ENCODE results near the gene AP3S1.

The AP3S1 gene

DNA sequence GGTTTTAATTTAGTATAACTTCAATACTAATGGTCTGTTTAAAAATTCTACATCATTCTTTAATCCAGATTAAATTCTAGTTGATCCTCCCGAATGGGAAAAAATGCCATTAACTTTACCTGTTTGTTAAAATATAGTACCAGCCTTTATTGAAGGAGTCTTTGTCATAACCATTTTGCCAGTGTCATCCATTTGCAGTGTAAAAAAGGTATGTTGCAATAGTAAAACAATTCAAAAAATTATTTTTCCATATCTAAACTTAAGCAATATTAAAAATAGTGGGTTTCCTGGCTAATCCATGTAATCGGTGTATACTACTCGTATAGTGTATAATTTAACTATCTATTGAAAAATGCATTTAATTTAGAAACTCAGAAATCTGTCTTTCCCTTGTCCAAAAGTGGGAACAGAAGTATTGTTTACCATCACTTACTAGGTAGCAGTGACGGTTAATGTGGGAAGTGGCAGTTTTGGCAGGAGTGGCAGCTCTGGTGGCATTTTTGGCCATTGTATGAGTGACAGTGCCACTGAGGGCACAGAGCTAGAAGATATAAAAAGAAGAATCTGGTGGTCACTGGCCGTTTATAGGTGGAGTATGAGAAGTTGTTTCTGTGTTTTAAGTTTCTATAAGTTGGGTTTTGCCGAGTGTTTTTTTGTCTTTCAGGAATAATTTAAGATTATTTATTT lies 1.9 kb downstream of the AP3S1 start:
- H4K20me1 ChIP-seq, result peaks cover 84% of the 10 kb centered on the region
- H3K27ac ChIP-seq, result no peak overlapping the region
- no peaks in the 10 kb centered on the region for H3K36me3 ChIP-seq
- H3K9me3 ChIP-seq, result no peaks in the 10 kb centered on the region
- peak overlapping the region; percentile 81 for H3K4me2 ChIP-seq
- peaks cover 46% of the 10 kb centered on the region for H3K4me1 ChIP-seq
- peak overlapping the region; percentile 89; the same call in 1 of the 2 replicates for H3K9ac ChIP-seq
- H3K27me3 ChIP-seq, result no peaks in the 10 kb centered on the region
- no peak for TF ChIP-seq Cebpa-rat (IDR thresholded peaks at IDR 0.05)
- peak overlapping the region; percentile 85 for H3K4me3 ChIP-seq

DNA sequence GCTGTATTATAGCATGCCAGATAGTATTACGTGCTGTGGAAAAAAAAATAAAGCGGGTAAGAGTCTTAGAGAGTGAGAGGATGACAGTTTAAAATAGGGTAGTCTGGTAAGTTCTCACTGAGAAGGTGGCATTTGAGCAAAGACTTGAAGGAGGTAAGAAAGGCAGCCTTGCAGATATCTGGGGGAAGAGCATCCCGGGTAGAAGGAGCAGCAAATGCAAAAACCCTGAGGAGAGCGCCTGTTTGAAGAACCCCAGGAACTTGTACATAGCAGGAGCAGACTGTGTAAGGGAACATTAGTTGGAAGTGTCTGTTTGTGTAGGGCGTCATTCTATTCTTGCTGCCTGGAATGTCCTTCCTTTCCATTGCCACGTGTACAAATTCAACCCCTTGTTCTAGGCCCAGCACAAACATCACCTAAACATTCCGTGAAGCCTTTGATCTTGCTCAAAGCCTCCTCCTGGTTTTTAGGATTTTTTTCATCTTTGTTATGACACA lies 2.6 kb downstream of the AP3S1 start:
- no peak for TF ChIP-seq Cebpa-rat (IDR thresholded peaks at IDR 0.05)
- Histone ChIP-seq H3K4me1 (peaks cover 38% of the 10 kb centered on the region), H3K9me3 (no peaks in the 10 kb centered on the region), H3K4me2 (peak overlapping the region; percentile 81), H3K4me3 (no peak overlapping the region), H3K36me3 (no peaks in the 10 kb centered on the region), H4K20me1 (peaks cover 84% of the 10 kb centered on the region), H3K27me3 (no peaks in the 10 kb centered on the region), H3K9ac (no peak overlapping the region), H3K27ac (no peak overlapping the region)

- H3K4me1 ChIP-seq, result peaks cover 25% of the 10 kb centered on the region
- no peak overlapping the region for H3K27ac ChIP-seq
- no peak overlapping the region for H3K9ac ChIP-seq
- no peak for TF ChIP-seq Cebpa-rat (IDR thresholded peaks at IDR 0.05)
- no peak overlapping the region for H3K4me2 ChIP-seq
- peaks cover 87% of the 10 kb centered on the region for H4K20me1 ChIP-seq
- H3K9me3 ChIP-seq, result no peaks in the 10 kb centered on the region
- H3K27me3 ChIP-seq, result no peaks in the 10 kb centered on the region
- no peaks in the 10 kb centered on the region for H3K36me3 ChIP-seq
- H3K4me3 ChIP-seq, result no peak overlapping the region
Observed at GRCh38 chr5:115847290-115847689, 5.6 kb downstream of the AP3S1 start.

DNA sequence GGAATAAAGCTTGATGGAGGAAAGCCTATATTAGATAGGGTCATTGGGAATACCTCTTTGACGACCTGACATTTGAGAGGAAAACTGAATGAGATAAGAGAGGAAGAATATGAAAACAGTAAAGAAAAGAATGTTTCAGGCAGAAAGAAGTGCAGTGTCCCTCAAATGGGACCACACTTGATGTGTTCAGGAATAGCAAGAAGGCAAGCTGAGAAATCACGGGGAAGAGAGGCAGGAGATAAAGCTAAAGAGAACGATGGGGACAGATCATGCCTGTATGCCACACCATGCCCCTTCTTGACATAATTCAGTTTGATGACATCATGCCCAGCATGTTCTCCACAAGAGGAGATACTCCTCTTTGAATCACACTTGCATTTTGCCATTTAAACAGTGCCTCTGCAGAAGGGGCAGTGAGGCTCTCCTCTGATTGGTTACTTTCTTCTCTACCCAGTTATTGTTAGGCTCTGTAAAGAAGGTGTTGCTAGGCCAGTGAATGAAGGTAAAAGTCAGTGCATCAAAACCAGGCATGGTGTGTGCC lies 7.6 kb downstream of the AP3S1 start:
- H3K36me3 ChIP-seq, result peaks cover 4% of the 10 kb centered on the region; the same call in 1 of the 2 replicates
- H3K4me2 ChIP-seq, result no peak overlapping the region
- peaks cover 11% of the 10 kb centered on the region for H3K9me3 ChIP-seq
- no peak overlapping the region for H3K27ac ChIP-seq
- peaks cover 67% of the 10 kb centered on the region for H4K20me1 ChIP-seq
- no peak overlapping the region for H3K4me3 ChIP-seq
- no peak for TF ChIP-seq Cebpa-rat (IDR thresholded peaks at IDR 0.05)
- no peaks in the 10 kb centered on the region for H3K27me3 ChIP-seq
- peaks cover 9% of the 10 kb centered on the region for H3K4me1 ChIP-seq
- H3K9ac ChIP-seq, result no peak overlapping the region

DNA sequence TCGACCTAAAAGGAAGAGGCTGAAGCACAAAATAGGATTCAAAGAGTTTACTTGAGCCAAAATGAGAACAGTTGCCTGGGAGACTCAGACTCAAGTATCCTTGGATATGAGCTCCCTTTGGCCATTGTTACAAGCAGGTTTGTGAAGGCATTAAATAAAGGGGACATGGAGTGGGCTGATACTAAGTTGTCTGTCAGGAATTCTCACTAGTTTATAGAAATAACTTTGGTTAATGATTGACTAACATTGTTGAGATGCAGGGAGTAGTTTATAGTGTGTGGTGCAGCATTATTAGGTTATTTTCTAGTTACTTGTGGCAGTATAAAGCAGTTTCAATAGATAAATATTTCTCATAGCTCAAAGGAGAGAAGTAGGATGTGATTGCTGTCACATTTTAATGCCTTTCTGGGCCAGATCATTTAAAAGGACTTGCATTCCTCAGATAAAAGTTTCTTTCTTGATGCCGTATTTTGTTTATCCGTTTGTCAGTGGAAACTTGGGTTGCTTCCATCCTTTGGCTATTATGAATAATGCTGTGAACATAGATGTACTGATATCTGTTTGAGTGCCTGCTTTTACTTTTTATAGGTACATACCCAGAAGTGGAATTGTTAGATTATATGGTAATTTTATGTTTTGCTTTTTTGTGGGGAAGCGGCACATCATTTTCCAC lies 9.1 kb downstream of the AP3S1 start:
- Histone ChIP-seq H4K20me1 (peaks cover 58% of the 10 kb centered on the region), H3K4me3 (no peak overlapping the region), H3K36me3 (peaks cover 4% of the 10 kb centered on the region; the same call in 1 of the 2 replicates), H3K4me1 (no peaks in the 10 kb centered on the region), H3K9ac (no peak overlapping the region), H3K9me3 (peaks cover 11% of the 10 kb centered on the region), H3K4me2 (no peak overlapping the region), H3K27me3 (no peaks in the 10 kb centered on the region), H3K27ac (no peak overlapping the region)
- TF ChIP-seq Cebpa-rat (IDR thresholded peaks at IDR 0.05), result no peak

DNA sequence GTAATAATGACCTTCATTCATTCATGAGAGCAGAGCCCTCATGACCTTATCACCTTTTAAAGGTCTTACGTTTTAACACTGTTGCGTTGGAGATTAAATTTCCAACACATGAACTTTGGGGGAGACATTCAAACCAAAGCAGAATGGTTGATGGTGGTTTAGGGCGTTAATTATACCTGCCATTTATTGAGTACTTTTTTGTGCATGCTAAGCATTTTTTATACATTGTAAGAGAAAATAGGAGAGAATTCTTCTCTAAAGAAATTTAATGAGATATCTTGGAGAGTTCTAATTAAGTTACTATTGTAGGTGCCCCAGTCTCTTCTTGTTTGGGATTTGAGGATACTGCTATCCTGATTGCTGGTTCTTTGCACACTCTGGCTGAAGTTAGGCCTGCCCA lies 12.4 kb downstream of the AP3S1 start:
- Histone ChIP-seq H3K27me3 (no peaks in the 10 kb centered on the region), H3K36me3 (peaks cover 4% of the 10 kb centered on the region; the same call in 1 of the 2 replicates), H3K4me1 (no peaks in the 10 kb centered on the region), H4K20me1 (peaks cover 40% of the 10 kb centered on the region), H3K4me3 (no peak overlapping the region), H3K4me2 (no peak overlapping the region), H3K27ac (no peak overlapping the region), H3K9ac (no peak overlapping the region), H3K9me3 (peaks cover 11% of the 10 kb centered on the region)
- no peak for TF ChIP-seq Cebpa-rat (IDR thresholded peaks at IDR 0.05)

- Histone ChIP-seq H3K27ac (no peak overlapping the region), H3K4me2 (no peak overlapping the region), H3K9ac (no peak overlapping the region), H3K27me3 (no peaks in the 10 kb centered on the region), H3K9me3 (peaks cover 11% of the 10 kb centered on the region), H3K4me1 (no peaks in the 10 kb centered on the region), H3K4me3 (no peak overlapping the region), H3K36me3 (peaks cover 4% of the 10 kb centered on the region; the same call in 1 of the 2 replicates), H4K20me1 (peaks cover 36% of the 10 kb centered on the region)
- TF ChIP-seq Cebpa-rat (IDR thresholded peaks at IDR 0.05), result no peak
Observed at GRCh38 chr5:115855959-115856358, 14.2 kb downstream of the AP3S1 start.

DNA sequence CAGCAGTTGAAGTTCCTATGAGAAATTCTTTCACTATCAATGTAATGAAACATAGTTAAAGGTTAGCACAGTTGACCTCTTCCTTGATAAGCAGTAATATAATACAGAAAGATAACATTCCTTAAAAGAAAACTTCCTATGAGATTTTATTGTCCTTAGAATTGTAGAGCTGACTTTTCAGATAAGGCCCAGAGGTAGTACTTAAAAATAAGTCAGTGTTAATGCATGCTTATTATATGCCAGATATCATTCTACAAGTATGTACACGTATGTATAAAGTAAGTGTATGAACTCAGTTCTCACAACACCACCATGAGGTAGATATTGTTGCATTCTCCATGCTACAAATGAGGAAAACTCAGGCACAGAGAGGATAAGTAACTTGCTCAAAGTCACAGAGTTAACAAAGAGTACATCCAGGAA lies 15.3 kb downstream of the AP3S1 start:
- Histone ChIP-seq H4K20me1 (peaks cover 31% of the 10 kb centered on the region), H3K4me1 (no peaks in the 10 kb centered on the region), H3K4me3 (no peak overlapping the region), H3K27ac (no peak overlapping the region), H3K9ac (no peak overlapping the region), H3K9me3 (peaks cover 19% of the 10 kb centered on the region), H3K36me3 (peaks cover 4% of the 10 kb centered on the region; the same call in 1 of the 2 replicates), H3K27me3 (no peaks in the 10 kb centered on the region), H3K4me2 (no peak overlapping the region)
- no peak for TF ChIP-seq Cebpa-rat (IDR thresholded peaks at IDR 0.05)

- H3K27ac ChIP-seq, result no peak overlapping the region
- H3K4me3 ChIP-seq, result no peak overlapping the region
- peaks cover 23% of the 10 kb centered on the region for H3K9me3 ChIP-seq
- H3K4me1 ChIP-seq, result no peaks in the 10 kb centered on the region
- H3K36me3 ChIP-seq, result peaks cover 4% of the 10 kb centered on the region; the same call in 1 of the 2 replicates
- H4K20me1 ChIP-seq, result peaks cover 31% of the 10 kb centered on the region
- no peaks in the 10 kb centered on the region for H3K27me3 ChIP-seq
- no peak for TF ChIP-seq Cebpa-rat (IDR thresholded peaks at IDR 0.05)
- H3K4me2 ChIP-seq, result no peak overlapping the region
- H3K9ac ChIP-seq, result no peak overlapping the region
Observed at GRCh38 chr5:115857626-115858349, 16.1 kb downstream of the AP3S1 start.
